Stimulated activated CD4-positive, alpha-beta T cell treated with anti-CD3 and anti-CD28 coated beads, Interleukin-4, amount 100 ng/mL, for 48 hours (primary cell): ENCODE results near the gene CHP2.
A peak's percentile ranks its signal among the peaks of the same experiment; 100 is the strongest.
"Not testable (repeated sequence)": the region's sequence is repeated elsewhere in the genome, so short reads cannot be mapped to it uniquely, and the experiment has no call there.

ENCODE experiments used
- DNase-seq, 2 donors: peaks; one replicate each; pipeline ENCODE4 v3.0.0-alpha.2; 2020; ENCODE audit warnings: low read depth in 2 of 2

Gene CHP2

GRCh38 chr16:23745263-23745662, 9.6 kb upstream of the CHP2 start:
- DNase-seq = no peak

GRCh38 chr16:23748630-23749029, 6.2 kb upstream of the CHP2 start:
- DNase-seq = no peak

GRCh38 chr16:23751053-23751452, 3.8 kb upstream of the CHP2 start:
- not testable (repeated sequence) for DNase-seq

- DNase-seq = no peak
Measured at GRCh38 chr16:23753908-23754593, 775 bp upstream of the CHP2 start.

GRCh38 chr16:23755484-23755809, 621 bp downstream of the CHP2 start:
- no peak for DNase-seq

DNA sequence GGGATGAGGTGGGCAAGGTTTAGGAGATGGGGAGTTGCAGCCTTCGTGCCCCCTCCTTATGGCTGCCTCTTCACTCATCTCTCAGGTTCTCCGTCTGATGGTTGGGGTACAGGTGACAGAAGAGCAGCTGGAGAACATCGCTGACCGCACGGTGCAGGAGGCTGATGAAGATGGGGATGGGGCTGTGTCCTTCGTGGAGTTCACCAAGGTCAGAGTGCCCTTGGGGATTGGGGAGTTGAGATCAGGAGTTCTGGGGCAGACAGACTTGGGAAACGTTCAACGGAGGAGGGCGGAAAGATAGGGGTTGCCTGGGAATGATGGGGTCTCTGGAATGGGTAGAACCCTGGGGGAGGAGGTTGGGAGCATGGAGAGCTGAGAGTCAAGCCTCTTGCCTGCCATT, 2.3 kb downstream of the CHP2 start:
- no peak for DNase-seq

DNA sequence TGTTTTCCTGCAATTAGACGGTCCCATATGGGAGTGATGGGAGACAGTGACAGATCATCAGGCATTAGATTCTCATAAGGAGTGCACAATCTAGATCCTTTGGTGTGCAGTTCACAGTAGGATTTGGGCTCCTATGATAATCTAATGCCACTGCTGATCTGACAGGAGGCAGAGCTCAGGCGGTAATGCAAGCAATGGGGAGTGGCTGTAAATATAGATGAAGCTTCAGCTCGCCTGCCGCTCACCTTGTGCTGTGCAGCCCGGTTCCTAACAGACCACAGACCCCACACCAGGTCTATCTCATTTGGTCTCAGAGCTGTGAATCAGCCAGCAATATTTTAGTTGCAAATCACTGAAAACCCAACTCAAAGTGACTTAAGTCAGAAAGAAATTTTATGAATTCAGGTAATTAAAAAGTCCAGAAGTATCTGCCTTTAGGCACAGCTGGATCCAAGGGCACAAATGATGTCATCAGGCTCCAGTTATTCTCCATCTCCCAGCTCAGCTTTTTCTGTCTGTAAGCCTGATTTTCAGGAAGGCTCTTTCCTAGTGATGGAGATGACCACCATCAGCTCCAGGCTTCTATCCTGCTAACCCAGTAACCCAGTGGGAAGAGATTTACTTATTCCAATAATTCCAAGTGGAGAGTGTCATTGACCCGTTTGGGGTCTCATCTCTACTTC, 3.3 kb downstream of the CHP2 start:
- no peak for DNase-seq

GRCh38 chr16:23765933-23766332, 11.1 kb downstream of the CHP2 start:
- DNase-seq = no peak

DNA sequence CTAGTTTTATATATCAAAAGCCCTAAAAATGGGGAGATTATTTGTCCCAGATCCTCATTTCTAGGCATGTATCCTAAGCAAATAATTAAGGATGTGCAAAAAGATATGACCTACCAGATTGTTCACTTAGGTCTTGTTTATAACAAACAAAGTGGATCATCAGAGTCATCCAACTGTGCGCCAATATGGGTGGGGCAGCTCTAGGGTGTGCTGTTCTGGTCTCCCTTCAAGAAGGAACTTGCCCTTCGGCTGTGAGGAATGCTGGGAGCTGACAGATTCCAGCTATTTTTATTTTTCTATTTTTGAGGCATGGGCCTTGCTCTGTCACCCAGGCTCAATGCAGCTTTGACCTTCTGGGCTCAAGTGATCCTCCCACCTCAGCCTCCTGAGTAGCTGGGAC, 13.8 kb downstream of the CHP2 start:
- DNase-seq = no peak

DNA sequence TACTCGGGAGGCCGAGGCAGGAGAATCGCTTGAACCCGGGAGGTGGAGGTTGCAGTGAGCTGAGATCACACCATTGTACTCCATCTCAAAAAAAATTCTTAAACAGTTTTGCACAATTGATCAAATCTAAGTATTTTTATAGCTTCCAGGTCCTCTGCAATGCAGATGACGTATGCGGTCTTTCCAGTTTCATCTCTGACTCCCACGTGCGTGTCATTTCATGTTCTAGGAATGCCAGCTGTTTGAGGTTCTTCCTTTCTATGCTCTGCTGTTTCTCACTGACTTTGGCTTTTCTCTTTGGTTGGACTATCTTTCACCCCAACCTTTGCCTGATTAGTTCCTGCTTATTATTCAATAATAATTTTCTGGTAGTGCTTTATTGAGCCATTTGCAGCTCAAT, 16.2 kb downstream of the CHP2 start:
- no peak for DNase-seq

DNA sequence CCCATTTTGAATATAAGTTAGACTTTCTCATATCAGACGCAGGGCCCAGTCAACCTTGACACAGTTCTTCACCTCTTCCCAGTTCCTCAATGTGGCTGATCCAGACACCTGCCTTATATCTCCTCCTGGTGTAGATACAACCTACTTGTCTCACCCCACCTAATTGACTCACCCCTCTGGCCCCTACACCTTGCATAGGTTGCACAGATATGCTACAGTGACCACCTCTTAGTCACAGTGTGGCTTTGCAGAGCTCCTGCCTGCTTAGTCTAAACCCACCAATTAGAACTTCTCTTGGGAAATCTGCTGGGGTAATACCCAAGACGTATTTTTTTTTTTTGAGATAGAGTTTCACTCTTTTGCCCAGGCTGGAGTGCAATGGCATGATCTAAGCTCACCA, 16.8 kb downstream of the CHP2 start:
- DNase-seq = no peak

- DNase-seq = no peak
Measured at GRCh38 chr16:23773339-23773738, 18.5 kb downstream of the CHP2 start.

DNA sequence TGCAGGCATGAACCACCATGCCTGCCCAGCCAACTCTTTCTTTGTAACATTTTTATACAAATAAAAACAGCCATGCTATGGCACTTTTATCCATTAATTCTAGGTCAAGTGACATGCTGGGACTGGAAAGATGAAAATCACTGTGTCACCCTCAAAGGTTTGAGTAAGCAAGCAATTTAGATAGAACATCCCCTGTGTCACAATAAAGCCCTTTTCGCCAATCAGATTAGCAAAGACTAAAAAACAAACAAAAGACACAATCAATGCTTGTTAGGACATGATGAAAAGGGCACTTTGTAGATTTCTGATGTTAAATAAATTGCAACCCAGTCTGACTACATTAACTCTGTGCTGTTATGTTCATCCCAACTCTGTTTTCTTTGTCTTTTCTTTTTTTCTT, 26.4 kb downstream of the CHP2 start:
- DNase-seq = no peak

DNA sequence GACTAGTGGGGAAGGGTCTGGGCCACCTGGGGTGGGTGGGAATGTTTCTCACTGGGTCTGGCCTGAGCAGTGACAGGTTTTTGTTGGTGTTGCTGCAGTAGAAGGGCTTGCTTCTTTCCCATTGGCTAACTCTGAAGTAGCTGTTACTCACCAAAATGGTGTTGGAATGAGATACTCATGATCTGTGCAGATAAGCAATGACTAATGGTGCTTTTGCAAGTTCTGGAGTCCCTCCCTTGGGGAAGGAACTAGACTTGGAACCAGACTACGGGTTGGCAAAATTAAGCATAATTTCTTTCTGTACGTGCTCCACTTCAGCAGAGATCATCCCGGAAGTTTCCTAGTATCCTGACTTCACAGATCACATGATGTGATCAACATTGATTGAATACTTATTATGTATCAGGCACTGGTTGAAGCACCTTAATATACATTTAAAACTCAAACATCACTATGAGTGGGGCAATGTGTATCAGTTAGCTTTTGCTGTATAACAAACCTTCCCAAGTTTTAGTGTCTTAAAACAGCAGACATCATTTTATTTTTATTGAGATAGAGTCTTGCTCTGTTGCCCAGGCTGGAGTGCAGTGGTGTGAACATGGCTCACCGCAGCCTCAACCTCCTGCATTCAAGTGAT, 30.1 kb downstream of the CHP2 start:
- DNase-seq = no peak

GRCh38 chr16:23785842-23786241, 31.0 kb downstream of the CHP2 start:
- no peak for DNase-seq

GRCh38 chr16:23786964-23787561, 32.2 kb downstream of the CHP2 start:
- no peak for DNase-seq

DNA sequence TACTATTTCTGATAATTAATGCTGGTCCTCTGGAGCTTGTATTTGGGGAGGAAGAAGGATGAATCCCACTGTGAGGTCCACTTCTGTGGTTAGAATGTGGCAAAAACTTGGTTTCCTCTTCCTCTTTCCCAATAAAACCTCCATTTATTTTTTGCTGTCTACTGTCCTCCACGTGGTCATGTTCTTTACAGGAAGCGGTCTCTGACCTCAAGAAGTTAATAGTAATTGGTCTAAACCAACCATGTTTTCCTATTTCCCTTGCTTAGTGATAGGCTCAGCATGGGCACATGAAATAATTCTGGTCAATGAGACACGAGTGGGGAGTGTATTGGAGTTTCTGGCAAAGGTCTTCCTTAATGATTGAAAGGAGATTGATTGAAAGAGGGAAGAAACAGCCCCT, 33.9 kb downstream of the CHP2 start:
- DNase-seq = no peak

DNA sequence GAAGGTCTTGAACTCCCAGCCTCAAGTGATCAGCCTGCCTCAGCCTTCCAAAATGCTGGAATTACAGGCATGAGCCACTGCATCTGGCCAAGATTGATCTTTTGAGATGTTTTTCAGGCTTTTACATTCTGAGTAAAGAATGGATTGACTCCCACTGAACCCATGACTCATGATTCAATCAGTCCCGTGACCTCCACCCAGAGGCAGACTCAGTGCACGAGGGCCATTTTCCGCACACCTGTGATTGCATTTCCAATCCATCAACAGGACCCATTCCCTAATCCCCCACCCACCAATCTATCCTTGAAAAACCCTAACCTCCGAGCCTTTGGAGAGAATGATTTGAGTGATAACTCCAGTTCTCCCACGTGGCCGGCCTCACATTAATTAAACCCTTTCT, 40.6 kb downstream of the CHP2 start:
- DNase-seq = no peak

DNA sequence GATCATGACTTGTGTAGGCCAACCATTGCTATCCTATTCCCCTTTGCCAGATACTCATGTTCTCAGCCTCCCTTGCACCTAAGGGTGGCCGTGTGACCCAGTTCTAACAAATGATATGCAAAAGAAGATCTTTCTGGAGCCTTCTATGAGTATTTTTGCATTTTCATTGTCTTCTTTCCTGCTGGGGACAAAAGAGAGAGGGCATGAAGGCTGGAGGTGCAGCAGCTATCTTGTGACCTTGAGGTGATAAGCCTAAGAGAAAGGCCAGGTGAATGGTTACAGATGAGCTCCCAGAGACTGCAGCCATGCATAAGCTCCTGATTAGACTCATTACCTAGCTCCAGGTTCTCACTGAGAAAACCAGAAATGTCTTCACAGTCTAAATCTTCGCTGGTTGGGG, 42.1 kb downstream of the CHP2 start:
- DNase-seq = no peak

DNA sequence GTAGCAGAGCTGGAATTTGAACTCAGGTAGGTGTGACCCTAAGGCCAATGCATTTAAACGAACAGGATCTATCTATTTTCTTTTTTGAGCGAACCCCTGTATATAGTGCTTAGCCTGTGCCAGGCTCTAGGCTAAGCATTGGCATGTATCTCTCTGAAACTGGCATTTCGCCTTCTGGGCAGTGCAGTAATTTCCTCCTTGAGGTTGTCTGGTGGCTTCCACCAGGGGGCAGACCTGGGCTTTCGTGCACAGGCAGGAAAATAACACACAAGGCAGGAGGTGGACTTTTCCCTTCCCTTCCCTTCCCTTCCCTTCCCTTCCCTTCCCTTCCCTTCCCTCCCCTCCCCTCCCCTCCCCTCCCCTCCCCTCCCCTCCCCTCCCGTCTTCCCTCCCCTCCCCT, 46.6 kb downstream of the CHP2 start:
- peak; percentile 72 to 76 for DNase-seq

DNA sequence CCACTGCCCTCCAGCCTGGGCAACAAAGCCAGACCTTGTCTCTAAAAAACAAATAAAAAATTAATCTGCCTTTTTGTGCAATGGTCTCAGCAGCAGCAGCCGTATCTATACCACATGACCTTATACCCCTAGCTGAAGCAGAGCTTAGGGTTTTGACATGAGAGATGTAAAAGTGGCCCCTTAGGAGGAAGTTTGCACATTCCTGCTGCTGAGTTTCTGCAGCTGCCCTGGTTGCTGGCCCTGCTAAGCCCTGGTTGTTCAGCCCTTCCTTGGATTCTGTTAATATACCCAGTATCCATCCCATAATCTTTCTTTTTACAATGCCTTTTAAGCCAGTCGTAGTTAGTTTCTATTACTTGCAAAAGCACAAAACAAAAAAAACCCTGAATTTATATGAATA, 48.0 kb downstream of the CHP2 start:
- no peak for DNase-seq

GRCh38 chr16:23803591-23804123, 48.8 kb downstream of the CHP2 start:
- DNase-seq = peak; percentile 41 to 69

GRCh38 chr16:23807028-23807427, 52.2 kb downstream of the CHP2 start:
- DNase-seq = no peak
